Testis (tissue), 3 donors: ENCODE data around the gene RGL2. TPM values are rescaled to one million over a fixed set of nuclear protein-coding genes. Genes with fewer than 3 reads are reported as not detected.

Experiments used
- DNase-seq: peaks from one replicate; pipeline ENCODE4 v3.0.0-alpha.2; 2019
- H3K27ac ChIP-seq, 2 donors: fragments of 200-600 bp; sonication (generic); one replicate each; pipeline ENCODE4 v1.5.1; 2019
- H3K27me3 ChIP-seq: fragments of 200-600 bp; sonication (generic); one replicate; pipeline ENCODE4 v1.5.1; 2019
- H3K36me3 ChIP-seq: fragments of 200-600 bp; sonication (generic); one replicate; pipeline ENCODE4 v1.5.1; 2017; ENCODE audit warnings: low read depth; ENCODE audit errors: missing control alignments
- H3K4me1 ChIP-seq: fragments of 200-600 bp; sonication (generic); one replicate; pipeline ENCODE4 v1.5.1; 2019
- H3K4me3 ChIP-seq, 2 donors: fragments of 200-600 bp; sonication (generic); one replicate each; pipeline ENCODE4 v1.5.1; 2017 to 2019
- H3K9me3 ChIP-seq: fragments of 200-600 bp; sonication (generic); one replicate; pipeline ENCODE4 v1.5.1; 2017
- CTCF ChIP-seq, 3 experiments: fragments of 450-650 bp in 2 of 3; fragments of 200-600 bp in 1 of 3; sonication (generic) in 1 of 3; IDR thresholded peaks; one replicate each; pipeline ENCODE4 v1.5.1; 2016 to 2019; ENCODE audit warnings: antibody characterized with exemption in 3 of 3, mild to moderate bottlenecking in 2 of 3, moderate library complexity in 1 of 3
- POLR2A ChIP-seq: fragments of 450-650 bp; IDR thresholded peaks from one replicate; pipeline ENCODE4 v1.6.1; 2017; ENCODE audit warnings: antibody characterized with exemption, mild to moderate bottlenecking, moderate library complexity
- WGBS, 2 donors: methylation state at CpG; one replicate each; pipeline ENCODE4 v1.1.5; 2018; 5-methylcytosine and 5-hydroxymethylcytosine counted together
- intact Hi-C: fragments of 100-400 bp; cut with DNase I; formaldehyde crosslinking; loops from one replicate; pipeline ENCODE4 v1.15.1; 2023; ENCODE audit warnings: low total_unique reads
- polyA plus RNA-seq: library from polyadenylated mRNA; stranded (reverse); fragments of 350-450 nt; fragmentation: Illumina TruSeq; extraction: RNeasy Lipid Tissue Mini Kit (QIAGEN cat#74804); gene quantifications from one replicate; pipeline ENCODE4 v1.2.3, GENCODE V29; 2014; ENCODE audit warnings: low read depth, low replicate concordance; ENCODE audit not compliant: insufficient read depth
- total RNA-seq, 2 donors: library from RNA; depleted of rRNA; stranded (reverse); fragments of >200 nt; gene quantifications; one replicate each; pipeline ENCODE4 v1.2.3, GENCODE V29; 2016

RGL2 gene
- total and polyA plus RNA-seq, 3 donors from 2014 or later, result 42.8 to 52.7 (median 46.2) TPM

GRCh38 chr6:33312361-33313104 lies 13.8 kb upstream of the RGL2 start:
- Histone ChIP-seq H3K4me3 (peak overlapping the region; percentile 78 to 87), H3K9me3 (no peaks in the 10 kb centered on the region), H3K36me3 (no peaks in the 10 kb centered on the region), H3K4me1 (peaks cover 27% of the 10 kb centered on the region), H3K27me3 (no peaks in the 10 kb centered on the region), H3K27ac (peak overlapping the region; percentile 94 to 97)
- intact Hi-C loops, result loop anchor here (10.0 kb wide), 2 partner anchors 102 to 108 kb away; partner anchors contain the start of genes CUTA, HSD17B8, PHF1 and RING1
- DNase-seq, result peak; percentile 95
- WGBS, 2 donors, result 1 to 5% methylated on average over 27 to 29 of the region's 29 CpGs
- TF ChIP-seq POLR2A, result no peak
- no peak for TF ChIP-seq CTCF (IDR thresholded peaks at IDR 0.05)

- intact Hi-C loops, result no loop called here
- DNase-seq, result no peak
- Histone ChIP-seq H3K4me3 (no peak overlapping the region), H3K36me3 (no peaks in the 10 kb centered on the region), H3K27ac (no peak overlapping the region), H3K27me3 (no peaks in the 10 kb centered on the region), H3K4me1 (peaks cover 5% of the 10 kb centered on the region), H3K9me3 (no peaks in the 10 kb centered on the region)
- WGBS, 2 donors, result 79 to 85% methylated on average over 3 to 4 of the region's 4 CpGs
- TF ChIP-seq POLR2A (no peak), CTCF (IDR thresholded peaks at IDR 0.05) (no peak)
These were observed 7.6 kb upstream of the RGL2 start for GRCh38 chr6:33306356-33306755.

GRCh38 chr6:33305052-33305451 lies 6.3 kb upstream of the RGL2 start:
- H3K4me3 ChIP-seq, result no peak overlapping the region
- WGBS, 2 donors, result 80 to 82% methylated on average over 8 of the region's 8 CpGs
- no peak for DNase-seq
- no peak overlapping the region for H3K27ac ChIP-seq
- H3K36me3 ChIP-seq, result no peaks in the 10 kb centered on the region
- no peaks in the 10 kb centered on the region for H3K27me3 ChIP-seq
- peaks cover 5% of the 10 kb centered on the region for H3K4me1 ChIP-seq
- TF ChIP-seq POLR2A, result no peak
- no peak for TF ChIP-seq CTCF (IDR thresholded peaks at IDR 0.05)
- H3K9me3 ChIP-seq, result no peaks in the 10 kb centered on the region
- intact Hi-C loops, result no loop called here

DNA sequence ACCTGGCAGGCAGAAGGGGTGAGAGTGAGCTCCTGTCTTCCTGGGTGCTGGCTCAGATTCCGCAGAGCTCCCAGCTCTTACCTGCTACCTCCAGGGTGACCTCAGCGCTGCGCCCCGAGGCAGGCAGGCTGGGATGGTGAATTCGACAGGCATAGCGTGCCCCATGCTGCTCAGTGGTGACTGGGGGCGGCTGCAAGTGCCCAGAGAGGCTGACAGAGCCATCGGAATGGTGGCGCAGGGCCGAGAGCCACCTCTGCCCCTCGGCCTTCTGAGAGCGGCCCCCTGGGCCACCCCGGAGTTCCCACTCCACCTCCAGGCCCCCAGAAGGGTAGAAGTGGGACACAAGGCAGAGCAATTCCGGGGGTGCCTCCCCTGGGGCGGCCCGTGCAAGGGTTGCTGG lies 5.5 kb upstream of the RGL2 start:
- peaks cover 9% of the 10 kb centered on the region for H3K4me1 ChIP-seq
- no peaks in the 10 kb centered on the region for H3K9me3 ChIP-seq
- no peak overlapping the region for H3K27ac ChIP-seq
- H3K36me3 ChIP-seq, result no peaks in the 10 kb centered on the region
- no peaks in the 10 kb centered on the region for H3K27me3 ChIP-seq
- no peak for TF ChIP-seq CTCF (IDR thresholded peaks at IDR 0.05)
- intact Hi-C loops, result no loop called here
- WGBS, 2 donors, result 87 to 92% methylated on average over 4 to 16 of the region's 16 CpGs
- H3K4me3 ChIP-seq, result no peak overlapping the region
- no peak for DNase-seq

DNA sequence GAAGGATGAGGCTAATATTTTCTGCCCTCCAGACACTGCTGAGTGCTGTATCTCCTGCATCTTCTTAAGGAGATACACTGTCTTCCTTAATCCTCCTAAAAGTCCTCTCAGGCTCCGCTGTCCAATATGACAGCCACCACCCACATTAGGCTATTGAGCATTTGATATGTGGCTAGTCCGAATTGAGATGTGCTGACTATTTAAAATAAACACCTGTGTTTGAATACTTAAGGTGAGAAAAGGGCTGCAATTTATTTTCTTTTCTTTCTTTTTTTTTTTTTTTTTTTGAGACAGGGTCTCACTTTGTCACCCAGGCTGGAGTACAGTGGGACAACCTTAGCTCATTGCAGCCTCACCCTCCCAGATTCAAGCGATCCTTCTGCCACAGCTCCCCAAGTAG lies 3.1 kb upstream of the RGL2 start:
- no peaks in the 10 kb centered on the region for H3K9me3 ChIP-seq
- H3K4me1 ChIP-seq, result peaks cover 20% of the 10 kb centered on the region
- H3K27ac ChIP-seq, result no peak overlapping the region
- no peaks in the 10 kb centered on the region for H3K36me3 ChIP-seq
- intact Hi-C loops, result no loop called here
- no peaks in the 10 kb centered on the region for H3K27me3 ChIP-seq
- TF ChIP-seq CTCF (IDR thresholded peaks at IDR 0.05) (no peak), POLR2A (no peak)
- WGBS, 2 donors, result 79 to 92% methylated on average over 3 of the region's 3 CpGs
- no peak for DNase-seq
- no peak overlapping the region for H3K4me3 ChIP-seq
